PC-9 (cell line): ENCODE results near the gene AHDC1.

Experiments
- EZH2 ChIP-seq: fragments of 200-600 bp; sonication (generic); IDR thresholded peaks from 2 replicates; pipeline ENCODE4 v1.8.0; 2017; ENCODE audit warnings: antibody characterized with exemption, low read depth
- TF ChIP-seq, protein P1 (sequence below): fragments of 200-600 bp; sonication (generic); conservative IDR thresholded peaks from 2 replicates; pipeline ENCODE4 v1.6.1; 2017; ENCODE audit warnings: mixed run types, antibody characterized with exemption, mild to moderate bottlenecking, moderate library complexity

DNA sequence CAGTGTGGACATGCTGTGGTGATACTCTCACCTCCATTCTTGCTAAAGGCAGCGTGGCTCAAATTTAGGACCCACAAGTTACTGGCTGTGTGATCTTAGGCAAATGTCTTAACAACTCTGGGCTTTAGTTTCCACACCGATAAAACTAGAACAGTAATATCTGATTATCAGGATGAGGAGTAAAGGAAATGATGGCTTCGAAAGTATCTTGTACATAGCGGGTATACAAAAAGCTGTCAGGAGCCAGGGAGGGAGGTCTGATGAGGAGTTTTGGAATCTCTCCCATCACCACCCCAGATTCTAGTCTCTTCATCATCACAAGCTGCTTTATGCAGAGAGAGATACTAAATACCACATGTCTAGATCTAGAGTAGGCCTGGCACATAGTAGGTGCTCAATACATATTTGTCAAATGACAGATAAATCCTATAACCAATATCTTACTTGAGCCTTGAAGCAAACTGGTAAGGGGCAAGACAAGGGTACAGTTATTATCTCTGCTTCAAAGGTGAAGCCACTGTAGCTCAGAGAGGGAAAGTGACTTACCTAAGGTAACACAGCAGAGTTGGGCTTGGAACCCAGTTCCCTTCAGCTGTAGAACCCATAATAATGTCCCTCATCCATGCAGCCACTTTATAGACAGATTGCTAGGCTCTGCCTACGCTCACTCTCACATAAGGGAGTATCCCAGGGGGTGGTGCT lies 40.6 kb upstream of the AHDC1 start:
- TF ChIP-seq, protein P1, sequence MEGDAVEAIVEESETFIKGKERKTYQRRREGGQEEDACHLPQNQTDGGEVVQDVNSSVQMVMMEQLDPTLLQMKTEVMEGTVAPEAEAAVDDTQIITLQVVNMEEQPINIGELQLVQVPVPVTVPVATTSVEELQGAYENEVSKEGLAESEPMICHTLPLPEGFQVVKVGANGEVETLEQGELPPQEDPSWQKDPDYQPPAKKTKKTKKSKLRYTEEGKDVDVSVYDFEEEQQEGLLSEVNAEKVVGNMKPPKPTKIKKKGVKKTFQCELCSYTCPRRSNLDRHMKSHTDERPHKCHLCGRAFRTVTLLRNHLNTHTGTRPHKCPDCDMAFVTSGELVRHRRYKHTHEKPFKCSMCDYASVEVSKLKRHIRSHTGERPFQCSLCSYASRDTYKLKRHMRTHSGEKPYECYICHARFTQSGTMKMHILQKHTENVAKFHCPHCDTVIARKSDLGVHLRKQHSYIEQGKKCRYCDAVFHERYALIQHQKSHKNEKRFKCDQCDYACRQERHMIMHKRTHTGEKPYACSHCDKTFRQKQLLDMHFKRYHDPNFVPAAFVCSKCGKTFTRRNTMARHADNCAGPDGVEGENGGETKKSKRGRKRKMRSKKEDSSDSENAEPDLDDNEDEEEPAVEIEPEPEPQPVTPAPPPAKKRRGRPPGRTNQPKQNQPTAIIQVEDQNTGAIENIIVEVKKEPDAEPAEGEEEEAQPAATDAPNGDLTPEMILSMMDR = no peak
- TF ChIP-seq EZH2 = no peak
